Spleen (tissue), 7 donors: ENCODE data around the gene FHAD1.

ENCODE experiments used
- CTCF ChIP-seq, 11 experiments: fragments of 200-600 bp in 7 of 11; fragments of 450-650 bp in 4 of 11; sonication (generic) in 4 of 11; IDR thresholded peaks in 8 of 11; conservative IDR thresholded peaks in 3 of 11; 1 replicate in 7 of 11; 2 replicates in 4 of 11; pipeline versions ENCODE4 v1.4.0 to v1.8.0; 2016 to 2021; ENCODE audit warnings: antibody characterized with exemption in 11 of 11, inconsistent platforms in 4 of 11, mild to moderate bottlenecking in 1 of 11
- POLR2A ChIP-seq, 3 donors: fragments of 450-650 bp; IDR thresholded peaks; one replicate each; pipeline ENCODE4 v1.5.1; 2017; ENCODE audit warnings: antibody characterized with exemption in 3 of 3, mild to moderate bottlenecking in 1 of 3
- donor health status: DM: no; HTN: no; CAD: no; lungs with moderate emphysema.
- donor health status: DM: no; HTN: no; CAD: no.
- donor health status: DM: no; HTN: no; CAD: no.

GRCh38 chr1:15390667-15391066 lies 143.6 kb downstream of the FHAD1 start:
- TF ChIP-seq POLR2A (IDR thresholded peaks at IDR 0.05) (no peak), CTCF (IDR thresholded peaks at IDR 0.05 in 8 of 11, conservative IDR thresholded peaks at IDR 0.05 in 3 of 11) (no peak)
